Ramos (cell line): Measurements from ENCODE around the gene ANK2.

Experiments used
- in situ Hi-C: fragments of 300-500 bp; cut with MboI; formaldehyde crosslinking; loops from one replicate; pipeline ENCODE4 v1.14.3; 2022; ENCODE audit warnings: low sequenced_read_pairs; ENCODE audit not compliant: unreplicated experiment

Gene ANK2

DNA sequence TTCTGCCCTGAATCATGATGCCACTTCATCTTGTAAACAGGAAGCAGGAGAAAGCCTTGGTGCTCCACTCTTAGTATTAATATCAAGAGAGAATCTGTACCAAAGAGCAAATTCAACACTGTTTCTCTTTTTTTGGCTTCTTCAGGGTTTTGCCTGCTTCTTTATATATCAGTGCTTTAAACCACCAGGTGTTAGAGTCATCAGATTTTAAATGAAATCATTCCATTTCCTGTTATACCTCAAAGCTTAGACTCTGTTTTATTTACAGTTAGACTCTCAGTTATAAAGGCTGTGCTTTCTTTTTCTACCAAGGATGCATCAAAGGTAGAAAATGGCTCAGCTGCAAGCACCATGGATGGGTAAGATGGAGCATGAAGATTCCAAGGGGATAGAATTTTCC, 361.2 kb downstream of the ANK2 start:
- in situ Hi-C loops = no loop called here

- in situ Hi-C loops = no loop called here
Observed at GRCh38 chr4:113411496-113411938, 362.1 kb downstream of the ANK2 start.

DNA sequence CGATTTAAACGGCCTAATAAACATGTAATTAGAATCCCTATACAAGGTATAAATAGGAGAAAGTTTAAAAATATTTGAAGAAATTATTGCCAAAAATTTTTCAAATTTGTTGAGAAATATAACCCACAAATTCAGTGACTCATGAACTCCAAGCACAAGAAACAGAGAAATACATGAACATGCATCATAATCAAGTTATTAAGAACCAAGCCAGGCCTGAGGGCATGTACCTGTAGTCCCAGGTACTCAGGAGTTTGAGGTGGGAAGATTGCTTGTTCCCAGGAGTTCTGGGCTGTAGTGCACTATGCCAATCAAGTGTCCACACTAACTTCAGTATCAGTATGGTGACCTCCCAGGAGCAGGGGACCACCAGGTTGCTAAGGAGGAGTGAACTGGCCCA, 370.2 kb downstream of the ANK2 start:
- in situ Hi-C loops = no loop called here

DNA sequence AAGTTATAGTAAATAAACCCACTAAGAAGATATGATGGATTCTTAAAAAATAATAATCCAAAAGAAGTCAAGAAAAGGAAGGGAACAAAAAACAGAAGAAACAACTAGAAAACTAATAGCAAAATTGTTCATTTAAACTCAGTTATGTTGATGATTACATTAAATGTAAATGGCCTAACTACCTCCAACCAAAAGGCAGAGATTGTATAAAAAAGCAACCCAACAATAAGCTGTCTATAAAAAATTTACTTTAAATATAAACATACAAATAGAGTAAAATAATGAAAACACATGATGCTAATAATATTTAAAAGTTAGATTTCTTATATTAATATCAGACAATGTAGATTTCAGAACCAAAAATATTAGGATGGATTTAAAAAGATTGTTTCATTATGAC, 371.5 kb downstream of the ANK2 start:
- in situ Hi-C loops = no loop called here

- in situ Hi-C loops = no loop called here
Observed at GRCh38 chr4:113423631-113424030, 374.2 kb downstream of the ANK2 start.

DNA sequence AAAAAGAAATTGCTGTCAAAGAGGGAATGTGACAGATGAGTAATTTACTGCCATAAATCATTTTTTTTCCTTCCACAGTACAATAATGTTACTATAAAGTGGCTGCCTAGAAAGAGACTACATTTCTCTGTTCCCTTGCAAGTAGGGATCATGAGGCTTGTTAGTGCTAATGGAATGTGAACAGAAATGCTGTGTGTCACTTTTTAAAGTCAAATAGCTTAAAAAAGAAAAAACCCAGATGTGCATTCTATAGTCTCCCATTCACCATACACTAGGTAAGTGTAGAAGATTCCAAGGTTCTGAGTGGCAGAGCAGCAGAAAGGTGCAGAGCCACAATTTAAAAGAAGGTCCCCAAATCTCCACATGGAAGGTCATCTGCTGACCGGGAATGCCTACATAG, 383.7 kb downstream of the ANK2 start:
- in situ Hi-C loops = no loop called here
